ENCODE results near the gene RBM14. TPM values are rescaled to one million over a fixed set of nuclear protein-coding genes. Genes with fewer than 3 reads are reported as not detected.

Gene RBM14, protein sequence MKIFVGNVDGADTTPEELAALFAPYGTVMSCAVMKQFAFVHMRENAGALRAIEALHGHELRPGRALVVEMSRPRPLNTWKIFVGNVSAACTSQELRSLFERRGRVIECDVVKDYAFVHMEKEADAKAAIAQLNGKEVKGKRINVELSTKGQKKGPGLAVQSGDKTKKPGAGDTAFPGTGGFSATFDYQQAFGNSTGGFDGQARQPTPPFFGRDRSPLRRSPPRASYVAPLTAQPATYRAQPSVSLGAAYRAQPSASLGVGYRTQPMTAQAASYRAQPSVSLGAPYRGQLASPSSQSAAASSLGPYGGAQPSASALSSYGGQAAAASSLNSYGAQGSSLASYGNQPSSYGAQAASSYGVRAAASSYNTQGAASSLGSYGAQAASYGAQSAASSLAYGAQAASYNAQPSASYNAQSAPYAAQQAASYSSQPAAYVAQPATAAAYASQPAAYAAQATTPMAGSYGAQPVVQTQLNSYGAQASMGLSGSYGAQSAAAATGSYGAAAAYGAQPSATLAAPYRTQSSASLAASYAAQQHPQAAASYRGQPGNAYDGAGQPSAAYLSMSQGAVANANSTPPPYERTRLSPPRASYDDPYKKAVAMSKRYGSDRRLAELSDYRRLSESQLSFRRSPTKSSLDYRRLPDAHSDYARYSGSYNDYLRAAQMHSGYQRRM
- total RNA-seq, result 10 to 100 TPM; 63.8 to 87.0 (median 72.6) TPM
- long read RNA-seq, donor 1, transcript RBM14-201 (3 exons, 2,828 nt), result major isoform, 19 of 30 reads
- long read RNA-seq, donor 1, partial matches to known transcripts, result 9 of 30 reads
- long read RNA-seq, donor 1, other reads (novel, unspliced or antisense), result 2 of 30 reads
- long read RNA-seq, donor 2, transcript RBM14-201 (3 exons, 2,828 nt), result major isoform, 7 of 13 reads
- long read RNA-seq, donor 2, partial matches to known transcripts, result 6 of 13 reads
- long read RNA-seq, donor 2, other reads (novel, unspliced or antisense), result 0 of 13 reads

DNA sequence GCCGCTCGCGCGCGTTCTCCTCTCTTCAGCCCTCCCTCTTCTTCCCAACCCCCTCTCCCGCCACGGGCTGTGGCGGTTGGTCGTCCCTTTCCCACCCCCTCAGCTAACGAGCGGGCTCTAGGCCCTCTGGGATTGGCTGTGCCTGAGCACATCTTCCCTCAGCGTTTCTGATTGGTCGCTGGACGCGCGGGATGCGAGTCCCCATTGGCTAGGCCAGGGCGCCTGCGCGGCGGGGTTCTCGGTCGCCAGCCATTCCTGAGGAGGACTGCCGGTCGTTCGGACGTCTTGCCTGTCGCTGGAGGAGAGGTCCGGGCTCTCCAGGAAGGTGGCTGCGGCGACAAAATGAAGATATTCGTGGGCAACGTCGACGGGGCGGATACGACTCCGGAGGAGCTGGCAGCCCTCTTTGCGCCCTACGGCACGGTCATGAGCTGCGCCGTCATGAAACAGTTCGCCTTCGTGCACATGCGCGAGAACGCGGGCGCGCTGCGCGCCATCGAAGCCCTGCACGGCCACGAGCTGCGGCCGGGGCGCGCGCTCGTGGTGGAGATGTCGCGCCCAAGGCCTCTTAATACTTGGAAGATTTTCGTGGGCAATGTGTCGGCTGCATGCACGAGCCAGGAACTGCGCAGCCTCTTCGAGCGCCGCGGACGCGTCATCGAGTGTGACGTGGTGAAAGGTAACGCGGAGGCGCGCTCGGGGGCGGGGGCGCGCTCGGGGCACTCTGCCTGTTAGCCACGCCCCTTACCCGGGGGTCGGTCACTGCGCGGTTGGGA is at the start of gene RBM14:
Gene RBM14, plus strand, starts transcription at position 252 of the 776 bp plus-strand sequence. Its CDS starts 91 bp downstream, at position 343.
- Histone ChIP-seq H3K4me3 (peak within 1 kb of the TSS; percentile 79), H3K4me1 (ENCODE audit: low read depth) (peaks cover 32% of the 10 kb centered on the region), H3K9me3 (no peaks in the 10 kb centered on the region), H3K36me3 (ENCODE audit: low read depth) (no peaks in the 10 kb centered on the region)
- peak; percentile 97 to 99 (median 98) for DNase-seq
- peak; percentile 94 for ATAC-seq
- intact Hi-C loops (cut with DNase I, micrococcal nuclease), result no loop called here
- no peak for TF ChIP-seq CTCF (IDR thresholded peaks at IDR 0.05)

DNA sequence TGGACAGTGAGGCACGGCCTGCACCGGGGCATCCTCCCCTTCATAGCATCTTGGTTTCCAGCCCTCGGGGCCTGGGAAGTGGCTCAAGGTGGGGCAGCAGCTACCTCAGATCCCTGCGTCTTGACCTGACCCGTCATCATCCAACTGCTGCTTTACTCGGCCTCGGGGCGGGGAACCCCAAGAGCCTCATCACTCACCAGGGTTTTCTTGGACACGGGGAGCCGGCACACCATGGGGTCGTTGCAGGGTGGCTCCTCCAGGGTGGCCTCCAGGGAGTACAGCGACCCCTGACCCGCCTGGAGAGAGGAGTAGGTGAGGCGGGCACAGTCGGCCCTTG is 48.7 kb upstream of the RBM14 start:
- intact Hi-C loops (cut with DNase I, micrococcal nuclease), result no loop called here
- H3K4me1 ChIP-seq (ENCODE audit: low read depth), result peaks cover 4% of the 10 kb centered on the region
- H3K9me3 ChIP-seq, result no peaks in the 10 kb centered on the region
- DNase-seq, result no peak
- TF ChIP-seq CTCF (IDR thresholded peaks at IDR 0.05), result no peak
- ATAC-seq, result no peak
- H3K36me3 ChIP-seq (ENCODE audit: low read depth), result no peaks in the 10 kb centered on the region
- no peak overlapping the region for H3K4me3 ChIP-seq

DNA sequence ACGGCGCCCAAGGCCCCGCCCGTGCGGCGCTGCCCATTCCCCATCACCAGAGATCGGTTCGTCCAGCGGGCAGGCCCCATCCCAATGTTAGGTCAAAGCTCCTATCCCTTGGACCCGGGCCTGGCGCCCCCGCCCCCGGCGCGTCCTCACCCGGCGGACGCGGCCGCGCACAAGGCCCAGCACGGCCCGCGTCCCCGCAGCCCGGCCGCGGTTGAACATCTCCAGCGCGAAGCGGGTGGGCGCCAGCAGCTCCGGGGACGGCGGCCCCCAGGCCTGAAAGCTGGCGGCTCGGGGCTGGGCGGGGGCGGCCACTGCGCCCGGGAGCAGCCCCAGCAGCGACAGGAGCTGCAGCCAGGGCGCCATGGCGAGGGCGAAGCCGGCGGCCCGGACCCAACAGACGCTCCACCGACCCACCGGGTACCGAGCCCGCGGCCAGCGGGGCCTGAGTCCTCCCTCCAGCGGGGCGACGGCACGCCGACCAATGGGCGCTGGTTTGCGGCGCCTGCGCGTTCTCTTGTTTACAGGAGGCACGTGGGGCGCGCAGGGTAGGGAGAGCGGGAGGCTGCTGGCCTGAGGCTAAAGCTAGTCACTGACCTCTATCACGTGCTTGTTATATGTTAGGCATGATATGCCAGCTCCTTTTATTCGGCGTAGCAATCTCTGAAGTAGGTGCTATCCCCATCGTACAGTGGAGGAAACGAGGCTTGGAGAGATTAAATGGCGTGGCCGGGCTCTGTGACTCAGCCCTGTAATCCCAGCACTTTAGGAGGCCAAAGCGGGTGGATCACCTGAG is 48.1 kb upstream of the RBM14 start, which contains the start of gene CTSF:
Gene CTSF, minus strand, starts transcription at position 483 of the 793 bp plus-strand sequence. Its CDS starts 120 bp downstream, at position 363.
- ATAC-seq (peak; percentile 94), DNase-seq (peak; percentile 83 to 86 (median 85))
- TF ChIP-seq CTCF (IDR thresholded peaks at IDR 0.05), result no peak

GRCh38 chr11:66569076-66569475 is 47.4 kb upstream of the RBM14 start:
- Histone ChIP-seq H3K4me1 (ENCODE audit: low read depth) (peaks cover 4% of the 10 kb centered on the region), H3K9me3 (no peaks in the 10 kb centered on the region), H3K36me3 (ENCODE audit: low read depth) (no peaks in the 10 kb centered on the region), H3K4me3 (no peak overlapping the region)
- intact Hi-C loops (cut with DNase I, micrococcal nuclease), result no loop called here
- DNase-seq (no peak), ATAC-seq (no peak)
- no peak for TF ChIP-seq CTCF (IDR thresholded peaks at IDR 0.05)

More for the DNA sequence above, 48.1 kb upstream of the RBM14 start, which contains the start of gene CTSF:
- H3K9me3 ChIP-seq, result no peaks in the 10 kb centered on the region
- intact Hi-C loops (cut with DNase I, micrococcal nuclease), result no loop called here
- H3K4me3 ChIP-seq, result peak within 1 kb of the TSS; percentile 17
- H3K36me3 ChIP-seq (ENCODE audit: low read depth), result no peaks in the 10 kb centered on the region
- peaks cover 4% of the 10 kb centered on the region for H3K4me1 ChIP-seq (ENCODE audit: low read depth)

Data from mucosa of descending colon (tissue), 3 donors.